GM21786 (cell line): ENCODE data around the gene FASN.
"Not testable (repeated sequence)": the region's sequence is repeated elsewhere in the genome, so short reads cannot be mapped to it uniquely, and the experiment has no call there.

Experiments used
- ATAC-seq: cut with Tn5 transposase; IDR thresholded peaks from one replicate; pipeline ENCODE4 v1.9.1; 2021; ENCODE audit not compliant: unreplicated experiment

FASN gene

GRCh38 chr17:82098169-82098938 is at the start of gene FASN:
Gene FASN (minus strand): TSS chr17:82098236. CDS start chr17:82096445, 1,791 bp downstream.
- ATAC-seq: peak; percentile 70

- no peak for ATAC-seq
Observed at GRCh38 chr17:82146663-82147654, 48.9 kb upstream of the FASN start.

- ATAC-seq: no peak
Observed at GRCh38 chr17:82145550-82146155, 47.6 kb upstream of the FASN start.

- ATAC-seq: no peak
Observed at GRCh38 chr17:82143333-82143732, 45.3 kb upstream of the FASN start.

- ATAC-seq: not testable (repeated sequence)
Observed at GRCh38 chr17:82139961-82140360, 41.9 kb upstream of the FASN start.

- ATAC-seq: no peak
Observed at GRCh38 chr17:82138511-82138992, 40.5 kb upstream of the FASN start.

GRCh38 chr17:82134101-82134500 is 36.1 kb upstream of the FASN start:
- ATAC-seq: no peak

DNA sequence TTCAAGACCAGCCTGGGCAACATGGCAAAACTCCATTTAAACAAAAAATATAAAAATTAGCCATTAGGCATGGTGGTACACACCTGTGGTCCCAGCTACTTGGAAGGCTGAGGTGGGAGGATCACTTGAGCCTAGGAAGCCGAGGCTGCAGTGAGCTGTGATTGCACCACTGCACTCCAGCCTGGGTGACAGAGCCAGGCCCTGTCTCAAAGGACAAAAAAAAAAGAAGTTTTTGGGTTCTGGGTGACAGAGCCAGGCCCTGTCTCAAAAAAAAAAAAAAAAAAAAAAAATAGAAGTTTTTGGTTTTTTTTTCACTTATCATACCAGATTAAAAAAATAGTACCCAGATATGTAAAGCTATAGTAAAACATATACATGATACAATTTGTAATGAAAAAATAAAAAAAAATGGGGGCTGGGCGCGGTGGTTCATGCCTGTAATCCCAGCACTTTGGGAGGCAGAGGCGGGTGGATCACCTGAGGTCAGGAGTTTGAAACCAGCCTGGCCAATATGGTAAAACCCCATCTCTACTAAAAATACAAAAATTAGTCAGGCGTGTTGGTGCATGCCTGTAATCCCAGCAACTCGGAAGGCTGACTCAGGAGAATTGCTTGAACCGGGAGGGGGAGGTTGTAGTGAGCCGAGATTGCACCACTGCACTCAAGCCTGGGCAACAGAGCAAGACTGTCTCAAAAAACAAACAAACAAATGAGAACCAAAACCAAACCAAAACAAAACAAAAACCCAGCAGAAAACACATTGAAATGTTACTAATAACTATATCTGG is 35.3 kb upstream of the FASN start:
- not testable (repeated sequence) for ATAC-seq

DNA sequence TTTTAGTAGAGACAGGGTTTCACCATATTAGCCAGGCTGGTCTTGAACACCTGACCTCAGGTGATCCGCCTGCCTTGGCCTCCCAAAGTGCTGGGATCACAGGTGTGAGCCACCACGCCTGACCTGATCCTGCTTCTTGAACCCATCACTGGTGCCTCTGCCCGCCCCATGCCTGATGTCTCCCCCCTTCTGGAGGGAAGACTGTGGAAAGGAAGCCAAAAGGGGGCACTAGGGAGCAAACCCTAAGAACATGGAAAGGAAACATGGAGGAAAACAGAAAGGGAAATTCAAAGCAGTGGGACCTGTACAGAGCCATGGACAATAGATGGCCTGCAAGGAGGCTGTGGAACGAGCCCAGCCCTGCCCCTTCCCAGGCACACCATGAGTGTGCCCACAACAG is 31.1 kb upstream of the FASN start:
- no peak for ATAC-seq

DNA sequence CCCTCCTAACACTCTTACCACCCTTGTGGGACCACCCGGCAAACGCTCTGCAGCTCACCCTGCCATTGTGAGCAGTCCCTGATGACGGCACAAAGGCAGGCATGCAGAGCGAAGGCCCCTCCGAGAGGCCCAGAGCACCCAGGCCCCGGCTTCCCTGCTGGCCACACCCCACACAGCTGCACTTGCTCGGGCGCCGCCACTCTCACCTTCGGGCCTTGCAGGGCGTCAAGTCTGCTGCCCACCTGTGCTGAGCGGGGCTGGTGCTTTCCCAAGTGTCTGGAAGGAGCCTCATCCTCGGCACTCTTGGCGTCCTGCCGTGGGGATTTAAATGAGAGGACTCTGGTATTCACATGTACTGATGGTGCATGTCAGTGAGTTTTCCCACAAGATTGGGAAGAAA is 30.3 kb upstream of the FASN start:
- no peak for ATAC-seq

DNA sequence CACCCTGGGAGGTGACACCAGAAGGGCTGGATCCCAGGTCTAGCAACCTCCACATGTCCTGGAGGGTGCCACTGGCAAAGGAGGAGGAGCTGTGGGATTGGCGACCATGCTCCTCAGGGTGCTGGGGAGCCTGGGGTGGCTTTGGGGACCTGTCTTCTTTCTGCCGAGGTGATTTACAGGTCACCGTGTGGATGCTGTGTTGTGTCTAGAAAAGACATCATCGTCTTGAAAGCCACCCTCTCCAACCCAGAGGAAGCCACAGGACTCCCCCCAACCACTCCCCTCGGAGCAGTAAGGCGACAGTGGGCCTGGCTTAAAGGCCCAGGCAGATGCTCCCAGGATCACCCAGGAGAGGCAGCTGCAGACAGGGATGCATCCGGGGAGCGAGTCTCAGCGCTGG is 29.7 kb upstream of the FASN start:
- ATAC-seq: no peak

- no peak for ATAC-seq
Observed at GRCh38 chr17:82127315-82127595, 29.2 kb upstream of the FASN start.

DNA sequence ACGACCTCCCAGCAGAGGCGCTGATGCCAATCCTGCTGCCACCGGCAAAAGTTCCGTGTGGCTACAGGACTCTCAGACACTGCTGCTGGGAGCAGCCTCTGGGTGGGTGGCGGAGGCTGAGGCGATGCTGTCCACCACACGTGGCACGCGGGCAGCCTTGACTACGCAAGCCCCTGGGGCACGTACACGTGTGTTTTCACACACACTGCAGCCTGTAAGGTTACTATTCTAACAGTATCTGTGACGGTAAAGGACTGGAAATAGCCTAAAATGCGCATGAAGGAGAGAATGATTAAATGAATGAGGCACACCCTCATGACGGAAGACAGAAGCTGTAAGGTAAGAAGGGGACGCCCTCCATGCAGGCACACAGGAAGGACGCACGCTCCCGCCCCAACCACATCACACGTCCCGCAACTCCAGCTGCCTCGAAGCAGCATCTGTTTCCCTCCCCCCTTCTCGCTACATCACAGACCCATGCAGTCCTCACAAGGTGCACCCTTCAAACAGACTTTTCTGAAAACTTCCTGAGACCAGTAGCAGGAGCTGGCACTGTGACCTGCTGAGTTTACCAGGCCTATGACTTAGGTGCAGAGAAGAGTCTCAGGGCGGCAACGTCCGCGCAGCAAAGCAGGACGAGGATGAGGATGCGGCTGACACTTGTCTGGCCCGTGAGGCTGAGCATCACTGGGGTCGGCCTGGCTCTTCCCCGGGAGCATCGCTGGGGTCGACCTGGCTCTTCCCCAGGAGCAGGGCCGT is 28.7 kb upstream of the FASN start:
- no peak for ATAC-seq

DNA sequence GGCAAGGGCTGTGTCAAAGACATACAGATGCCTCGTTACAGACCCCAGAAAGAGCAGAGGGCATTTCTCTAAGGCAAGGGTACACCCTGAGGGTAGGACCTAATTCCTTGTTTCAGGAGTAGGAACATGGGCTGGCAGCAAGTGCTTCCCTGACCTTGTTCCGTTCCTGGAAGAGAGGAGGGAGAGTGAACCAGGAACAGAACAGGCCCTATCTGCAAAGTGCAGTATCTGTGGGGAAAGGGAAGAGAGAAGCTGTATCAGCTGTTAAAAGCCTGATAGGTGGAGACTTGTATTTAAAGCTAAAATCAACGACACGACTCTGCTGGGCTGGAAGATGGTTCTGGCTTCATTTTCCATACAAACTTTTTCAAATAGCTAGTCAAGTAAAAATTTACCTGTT is 26.1 kb upstream of the FASN start:
- no peak for ATAC-seq

GRCh38 chr17:82121660-82122629 is 23.9 kb upstream of the FASN start:
- ATAC-seq: no peak

- ATAC-seq: no peak
Observed at GRCh38 chr17:82121246-82121645, 23.2 kb upstream of the FASN start.

- no peak for ATAC-seq
Observed at GRCh38 chr17:82120148-82120547, 22.1 kb upstream of the FASN start.

- no peak for ATAC-seq
Observed at GRCh38 chr17:82118815-82119380, 20.9 kb upstream of the FASN start.
